ENCODE data around the gene MBOAT2.
"Not testable (repeated sequence)": the region's sequence is repeated elsewhere in the genome, so short reads cannot be mapped to it uniquely, and the experiment has no call there.

DNA sequence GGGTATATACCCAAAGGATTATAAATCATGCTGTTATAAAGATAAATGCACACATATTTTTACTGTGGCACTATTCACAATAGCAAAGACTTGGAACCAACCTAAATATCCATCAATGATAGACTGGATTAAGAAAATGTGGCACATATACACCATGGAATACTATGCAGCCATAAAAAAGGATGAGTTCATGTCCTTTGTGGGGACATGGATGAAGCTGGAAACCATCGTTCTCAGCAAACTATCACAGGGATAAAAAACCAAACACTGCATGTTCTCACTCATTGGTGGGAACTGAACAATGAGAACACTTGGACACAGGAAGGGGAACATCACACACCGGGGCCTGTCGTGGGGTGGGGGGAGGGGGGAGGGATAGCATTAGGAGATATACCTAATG is 30.5 kb downstream of the MBOAT2 start:
- TF ChIP-seq POLR2A (IDR thresholded peaks at IDR 0.05; ENCODE audit: low read length); GATA1 (IDR thresholded peaks at IDR 0.05; ENCODE audit: low read depth, low read length): not testable (repeated sequence)

All from erythroblast (primary cell).